Measurements from ENCODE around the gene PRRT3. TPM values are rescaled to one million over a fixed set of nuclear protein-coding genes. Genes with fewer than 3 reads are reported as not detected.

The PRRT3 gene
- total and polyA plus RNA-seq, 9 of the 15 experiments (the other 6 are each of a cell fraction or from before 2014, with no cell fraction given) = 0.06 to 1.9 (median 1.2) TPM

DNA sequence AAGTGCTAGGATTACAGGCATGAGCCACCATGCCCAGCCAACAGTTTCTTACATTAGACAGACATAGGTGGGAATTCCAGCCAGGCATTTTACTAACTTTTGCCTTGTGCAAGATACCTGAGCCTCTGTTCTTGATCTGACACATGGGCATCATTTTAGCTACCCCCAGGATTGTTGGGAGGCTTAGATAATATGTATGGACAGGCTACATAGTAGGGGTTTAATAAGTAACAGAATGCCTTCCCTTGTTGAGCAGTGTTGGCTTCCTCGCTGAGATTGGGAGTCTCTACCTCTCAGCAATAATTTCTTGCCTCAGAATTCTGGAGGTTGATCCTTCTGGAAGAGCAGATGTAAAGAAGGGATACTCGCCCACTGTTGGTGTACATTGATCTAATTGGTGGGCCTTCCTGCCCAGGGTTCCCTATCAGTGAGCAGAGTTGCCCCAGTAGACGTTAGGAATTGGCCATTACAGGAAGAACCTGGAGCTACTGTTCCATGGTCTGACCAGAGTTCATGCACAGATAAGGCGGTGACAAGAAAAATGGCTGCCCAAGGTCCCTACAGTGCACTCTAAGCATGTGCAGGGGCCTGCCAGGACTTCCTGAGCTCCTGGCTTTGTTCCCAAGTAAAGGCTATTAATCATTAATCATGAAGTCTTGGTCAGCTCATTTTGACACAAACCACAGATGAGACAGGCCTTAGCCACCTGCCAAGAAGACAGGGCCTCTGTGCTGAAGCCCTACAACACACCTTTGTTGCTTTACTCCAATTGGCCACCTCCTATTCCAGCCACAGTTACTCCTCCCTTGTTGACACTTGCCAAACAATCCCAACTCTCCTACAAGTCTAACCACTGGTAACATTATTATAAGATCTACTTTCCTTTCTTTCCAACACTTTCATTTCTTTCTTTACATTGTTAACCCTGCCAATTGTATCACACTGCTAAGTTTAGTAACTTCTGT lies 54.5 kb downstream of the PRRT3 start (continued):
- TF ChIP-seq POLR2AphosphoS5 (IDR thresholded peaks at IDR 0.05; ENCODE audit: control insufficient read depth, insufficient read depth, low read depth, low read length) = 0 out of 2 replicates have a peak, but pooled peaks have one; percentile 36
- TF ChIP-seq NFRKB (IDR thresholded peaks at IDR 0.05; ENCODE audit: low read depth) = peak; percentile 72; the same call in 1 of the 2 replicates
- peak; percentile 72; the same call in 1 of the 2 replicates for TF ChIP-seq SOX6 (IDR thresholded peaks at IDR 0.05)
- no peak for TF ChIP-seq TARDBP (IDR thresholded peaks at IDR 0.05)
- no peak for TF ChIP-seq NR2C1 (IDR thresholded peaks at IDR 0.05)
- peak; percentile 75 for TF ChIP-seq NR2C1 (tag; IDR thresholded peaks at IDR 0.05)
- TF ChIP-seq MAZ (CRISPR knock-in tag; conservative IDR thresholded peaks at IDR 0.05 in 1 of 2, IDR thresholded peaks at IDR 0.05 in 1 of 2) = peak in 1 of 2 experiments; percentile 62; a peak in 2 of 4 replicates
- no peak for TF ChIP-seq PPARD (CRISPR knock-in tag; IDR thresholded peaks at IDR 0.05)
- no peak for TF ChIP-seq HMGN3 (IDR thresholded peaks at IDR 0.05; ENCODE audit: borderline replicate concordance, extremely low read depth, insufficient read length, low read depth, low read length)
- peak; percentile 69; the same call in 1 of the 2 replicates for TF ChIP-seq HDAC8 (tag; IDR thresholded peaks at IDR 0.05)
- TF ChIP-seq ETS2 (tag; IDR thresholded peaks at IDR 0.05; ENCODE audit: borderline replicate concordance, poor library complexity, severe bottlenecking) = no peak
- no peak for TF ChIP-seq RB1 (IDR thresholded peaks at IDR 0.05; ENCODE audit: low read depth)
- no peak for TF ChIP-seq HSF4 (CRISPR knock-in tag; IDR thresholded peaks at IDR 0.05; ENCODE audit: borderline replicate concordance)
- TF ChIP-seq ZNF133 (CRISPR knock-in tag; IDR thresholded peaks at IDR 0.05) = no peak

Data from K562 (cell line).